GM21576 (cell line): ENCODE data around the gene CHMP3.

Experiments used
- ATAC-seq: cut with Tn5 transposase; IDR thresholded peaks from one replicate; pipeline ENCODE4 v1.9.1; 2021; ENCODE audit warnings: mild to moderate bottlenecking, moderate library complexity; ENCODE audit not compliant: unreplicated experiment

CHMP3 gene

DNA sequence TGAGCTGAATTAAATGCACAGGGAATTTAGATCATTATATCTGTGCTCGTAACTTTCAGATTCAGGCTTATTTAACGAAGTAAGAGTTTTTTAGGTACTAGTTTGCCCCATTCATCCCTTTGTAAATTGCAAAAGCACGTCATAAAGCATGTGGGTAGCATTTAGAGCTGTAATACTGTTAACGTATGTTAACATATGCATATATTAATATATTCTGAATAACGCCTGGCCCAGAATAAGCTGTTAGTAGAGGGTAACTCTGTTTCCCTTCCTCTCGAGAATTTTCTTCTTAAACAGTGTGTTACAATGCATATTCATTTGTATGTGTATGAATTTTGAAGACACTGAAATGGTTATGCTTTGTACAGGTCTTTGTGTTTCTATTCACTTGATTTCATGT is 91.6 kb downstream of the CHMP3 start:
- ATAC-seq: no peak

DNA sequence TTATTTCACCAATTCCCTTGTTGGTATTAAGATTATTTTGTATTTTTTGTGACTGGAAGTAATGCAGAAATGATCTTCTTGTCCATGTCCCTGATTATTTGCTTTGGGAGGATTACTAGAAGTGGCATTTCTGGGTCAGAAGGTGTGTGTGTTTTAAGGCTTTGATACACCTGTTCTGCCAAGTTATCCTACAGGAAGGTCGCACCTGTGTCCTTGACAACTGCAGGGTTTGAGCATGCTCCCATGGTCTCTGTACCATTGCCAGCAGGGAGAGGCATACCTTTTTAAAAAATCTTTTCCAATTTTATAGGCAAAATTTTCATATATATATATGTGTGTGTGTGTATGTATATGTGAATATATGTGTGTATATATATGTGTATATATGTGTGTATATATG is 92.4 kb downstream of the CHMP3 start:
- ATAC-seq: no peak

GRCh38 chr2:86468162-86469033 is 94.8 kb downstream of the CHMP3 start:
- ATAC-seq: no peak

- ATAC-seq: no peak
These were observed 96.9 kb downstream of the CHMP3 start for GRCh38 chr2:86466306-86466705.

DNA sequence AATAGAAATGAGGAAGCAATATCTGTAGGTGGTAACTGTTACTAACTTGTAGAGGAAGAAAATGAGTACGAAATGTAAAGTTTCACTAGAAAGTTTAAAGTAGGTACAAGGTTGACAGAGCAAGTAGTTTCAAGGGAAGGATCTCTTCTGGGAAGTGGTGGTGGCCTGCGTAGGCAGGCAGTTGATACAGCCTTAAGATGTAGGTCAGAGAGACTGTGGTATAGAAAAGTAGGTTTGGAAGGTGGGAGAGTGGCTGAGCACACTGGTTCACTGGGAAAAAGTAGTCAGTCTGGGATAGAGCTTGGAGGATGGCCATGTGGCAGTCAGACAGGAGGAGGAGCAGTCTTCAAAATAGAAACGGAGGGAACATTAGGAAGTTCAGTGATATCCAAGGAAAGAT is 98.6 kb downstream of the CHMP3 start:
- ATAC-seq: no peak

- no peak for ATAC-seq
These were observed 102.0 kb downstream of the CHMP3 start for GRCh38 chr2:86461042-86461743.

- ATAC-seq: no peak
These were observed 108.1 kb downstream of the CHMP3 start for GRCh38 chr2:86455181-86455580.

DNA sequence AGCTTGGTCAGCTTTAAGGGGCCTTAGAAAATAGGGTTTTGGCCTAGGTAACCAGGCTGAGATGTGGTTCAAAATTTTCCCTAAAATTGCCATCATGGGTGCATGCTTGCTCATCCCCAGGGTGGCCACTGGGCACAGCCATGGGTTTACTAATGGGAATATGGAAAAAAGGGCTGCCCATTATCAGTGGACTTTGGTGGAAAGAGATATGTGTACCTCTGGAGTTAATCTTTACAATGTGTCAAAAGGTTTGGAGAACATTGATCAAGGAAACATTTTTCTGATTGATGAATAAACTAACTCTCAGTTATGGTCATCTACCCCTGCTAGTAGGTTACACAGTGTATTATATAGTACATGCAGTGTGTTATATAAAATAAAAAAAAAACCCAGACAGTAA is 109.0 kb downstream of the CHMP3 start:
- no peak for ATAC-seq

- ATAC-seq: no peak
These were observed 109.4 kb downstream of the CHMP3 start for GRCh38 chr2:86453836-86454235.
